SIG-M5 (cell line): ENCODE measurements around the gene SRGAP1.

ENCODE experiments used
- DNase-seq: peaks from one replicate; lab custom pipeline; 2025; lab: John Stamatoyannopoulos, UW

SRGAP1 gene

DNA sequence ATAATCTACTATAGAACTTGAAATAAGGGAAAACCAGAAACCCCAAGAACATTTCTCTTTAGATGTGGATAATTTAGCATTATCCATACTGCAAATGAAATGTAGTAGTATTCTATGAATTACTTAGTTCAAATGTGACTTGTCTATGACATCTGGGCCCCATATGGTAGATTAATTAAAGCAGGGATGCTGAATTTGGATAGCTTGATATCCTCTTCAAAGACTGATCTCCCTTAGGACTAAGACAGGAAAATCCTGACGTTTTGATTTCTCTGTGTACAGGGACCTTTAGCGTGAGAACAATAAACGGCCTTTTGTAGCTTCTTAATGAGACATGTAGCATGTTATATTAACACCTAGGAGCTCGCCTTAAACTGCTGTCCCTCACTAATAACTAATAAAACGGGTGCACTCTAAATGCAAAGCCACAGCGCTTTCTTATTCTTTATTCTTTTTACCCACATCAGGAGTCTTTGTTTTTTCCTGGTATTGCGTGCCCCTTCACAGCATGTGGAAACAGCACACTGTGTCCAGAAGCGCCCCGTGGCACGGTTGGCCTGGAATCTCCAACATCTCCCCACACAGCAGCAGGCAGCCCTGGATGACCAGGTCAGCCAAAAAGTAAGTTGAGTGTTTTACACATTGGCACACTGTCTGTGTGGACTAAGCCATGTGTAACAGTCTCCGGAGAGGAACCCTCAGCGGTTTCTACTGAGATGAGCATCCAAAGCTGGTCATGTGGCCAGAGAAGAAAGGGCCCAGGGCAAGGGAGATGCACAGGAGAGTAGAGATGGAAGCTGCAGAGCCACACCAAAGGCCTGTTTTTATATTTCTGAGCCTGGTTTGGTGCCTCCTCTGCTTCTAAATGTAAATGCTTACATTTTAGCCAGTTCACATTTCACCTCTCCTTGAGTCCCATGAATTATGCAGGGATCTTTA lies 93.1 kb downstream of the SRGAP1 start:
- no peak for DNase-seq

DNA sequence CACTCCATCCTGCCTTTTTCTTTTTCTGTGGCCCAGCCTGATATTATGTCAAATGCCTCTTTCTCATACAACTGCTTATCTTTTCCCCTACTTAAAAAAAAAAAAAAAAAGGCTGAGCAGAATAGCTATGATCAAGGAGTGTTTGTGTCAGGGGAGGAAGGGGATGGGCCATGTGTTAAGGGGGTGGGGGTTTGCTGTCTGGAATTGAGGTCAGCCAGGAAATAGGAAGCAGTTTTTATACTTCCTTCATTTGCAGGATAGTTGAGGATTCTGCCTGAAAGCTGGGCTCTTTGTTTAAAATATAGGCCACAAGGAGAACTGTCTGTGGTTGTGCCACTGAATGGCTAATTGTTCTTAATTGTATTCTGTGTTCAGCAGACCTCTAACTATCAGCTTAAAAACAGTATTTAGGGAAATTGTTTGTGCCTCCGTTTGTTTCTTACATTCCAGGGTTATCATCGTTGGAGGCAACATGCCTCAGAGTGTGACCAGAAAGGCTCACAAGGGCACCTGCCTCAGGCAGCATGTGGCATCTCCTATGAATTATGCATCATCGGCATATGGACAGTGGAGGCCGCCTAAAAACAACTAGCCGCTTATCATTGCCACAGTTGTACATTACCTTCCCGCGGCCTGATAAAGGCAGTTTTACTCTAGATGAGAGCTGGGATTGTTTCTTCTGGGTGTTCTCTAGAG lies 96.0 kb downstream of the SRGAP1 start:
- DNase-seq, result no peak

DNA sequence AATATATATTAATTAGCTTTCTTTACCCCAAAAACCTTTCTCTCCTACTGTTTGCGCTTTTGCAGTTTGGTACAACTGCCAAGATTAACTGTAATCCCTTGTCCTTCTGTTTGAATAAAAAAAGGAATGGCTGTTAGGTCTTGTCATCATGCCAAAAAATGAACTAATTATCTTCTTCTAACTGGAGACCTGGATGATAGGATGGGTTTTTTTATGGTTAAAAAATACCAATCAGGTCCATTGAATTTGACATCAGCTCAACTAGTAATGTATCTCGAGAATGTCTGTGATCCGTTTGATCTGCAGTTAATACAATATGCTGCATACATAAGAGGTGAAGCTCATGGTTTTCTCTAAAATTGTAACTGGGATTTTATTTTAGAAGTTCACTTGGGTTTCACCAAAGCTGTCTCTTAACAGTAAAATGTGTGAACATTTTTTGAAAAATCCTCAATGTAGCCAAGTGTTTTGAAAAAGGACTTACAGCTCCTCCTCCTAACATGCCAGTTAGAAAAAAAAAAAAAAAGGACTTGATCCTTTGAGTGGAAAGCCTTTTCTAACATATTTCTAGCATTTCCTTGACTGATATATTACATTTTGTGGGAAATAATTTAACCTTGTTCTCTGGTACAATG lies 96.8 kb downstream of the SRGAP1 start:
- no peak for DNase-seq

DNA sequence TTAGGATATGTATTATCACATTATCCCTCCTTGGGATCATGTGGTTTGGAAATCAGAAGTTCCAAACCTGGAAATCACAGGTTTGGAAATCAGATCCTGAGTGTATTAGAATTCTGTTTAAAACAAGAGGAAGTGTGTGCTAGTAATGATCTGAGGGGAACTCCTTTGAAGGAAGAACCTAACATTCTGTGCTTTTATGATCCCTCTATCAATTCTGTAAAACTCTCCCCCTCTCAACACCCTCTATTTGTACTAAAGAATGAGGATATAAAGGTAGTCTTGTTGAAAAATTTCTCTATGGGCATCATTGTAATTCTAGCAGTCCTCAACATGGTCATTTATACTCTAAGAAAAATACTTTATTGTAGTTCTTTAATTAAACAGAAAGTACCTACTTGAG lies 97.4 kb downstream of the SRGAP1 start:
- DNase-seq, result no peak

DNA sequence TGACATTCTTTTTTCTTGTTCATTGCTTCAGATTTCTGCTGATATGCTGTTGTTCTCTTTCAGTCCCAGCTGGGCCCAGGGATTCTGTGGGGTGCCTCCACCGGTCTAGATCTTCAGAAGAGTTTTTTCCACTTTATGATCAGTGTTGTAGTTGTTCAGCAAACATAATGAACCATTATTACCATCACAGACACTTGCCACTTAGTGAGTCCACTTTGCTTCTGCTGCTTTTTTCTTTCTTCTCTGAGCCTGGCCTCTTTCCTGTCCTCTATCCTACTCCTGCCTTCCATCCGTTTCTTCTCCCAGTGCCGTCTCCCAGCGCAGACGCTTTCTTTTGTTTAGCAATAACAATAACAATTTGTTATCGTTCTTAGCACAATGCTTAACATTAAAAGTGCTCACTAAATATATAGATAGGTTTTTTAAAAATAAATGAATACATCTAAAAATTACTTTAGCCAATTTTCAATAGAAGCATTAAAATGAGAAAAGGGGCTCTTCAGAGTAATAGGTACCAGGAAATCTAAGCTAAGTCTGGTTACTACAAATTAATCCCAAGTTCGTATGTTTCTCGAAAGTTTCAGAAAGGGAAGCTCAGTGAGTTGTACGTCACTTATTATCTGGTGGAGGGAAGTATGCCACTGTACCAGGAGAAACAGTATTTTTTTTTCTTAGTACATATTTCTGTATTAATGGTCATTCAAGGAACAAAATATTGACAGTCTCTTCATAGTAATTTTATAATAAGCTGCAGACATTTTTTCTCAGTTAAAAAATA lies 98.2 kb downstream of the SRGAP1 start:
- DNase-seq, result no peak

DNA sequence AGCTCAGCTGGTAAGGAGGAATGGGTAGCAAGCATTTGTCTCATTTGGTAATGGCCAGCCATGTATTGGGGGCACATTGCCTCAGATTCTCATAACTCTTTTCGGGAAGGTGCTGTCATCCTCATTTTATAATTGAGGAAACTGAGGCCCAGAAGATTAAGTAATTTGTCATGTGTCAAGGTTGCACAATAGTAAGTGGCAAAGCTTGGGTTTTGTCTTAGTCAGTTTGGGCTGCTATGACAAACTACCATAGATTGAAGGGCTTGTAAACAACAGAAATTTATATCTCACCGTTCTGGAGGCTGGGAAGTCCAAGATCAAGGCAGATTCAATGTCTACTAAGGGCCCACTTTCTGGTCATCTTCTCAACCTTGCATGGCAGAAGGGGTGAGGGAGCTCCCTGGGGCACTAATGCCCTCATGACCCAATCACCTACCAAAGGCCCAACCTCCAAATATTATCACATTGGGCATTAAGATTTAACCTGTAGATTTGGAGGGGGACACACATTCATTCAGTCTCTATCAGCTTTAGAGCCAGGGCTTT lies 99.6 kb downstream of the SRGAP1 start:
- DNase-seq, result no peak

DNA sequence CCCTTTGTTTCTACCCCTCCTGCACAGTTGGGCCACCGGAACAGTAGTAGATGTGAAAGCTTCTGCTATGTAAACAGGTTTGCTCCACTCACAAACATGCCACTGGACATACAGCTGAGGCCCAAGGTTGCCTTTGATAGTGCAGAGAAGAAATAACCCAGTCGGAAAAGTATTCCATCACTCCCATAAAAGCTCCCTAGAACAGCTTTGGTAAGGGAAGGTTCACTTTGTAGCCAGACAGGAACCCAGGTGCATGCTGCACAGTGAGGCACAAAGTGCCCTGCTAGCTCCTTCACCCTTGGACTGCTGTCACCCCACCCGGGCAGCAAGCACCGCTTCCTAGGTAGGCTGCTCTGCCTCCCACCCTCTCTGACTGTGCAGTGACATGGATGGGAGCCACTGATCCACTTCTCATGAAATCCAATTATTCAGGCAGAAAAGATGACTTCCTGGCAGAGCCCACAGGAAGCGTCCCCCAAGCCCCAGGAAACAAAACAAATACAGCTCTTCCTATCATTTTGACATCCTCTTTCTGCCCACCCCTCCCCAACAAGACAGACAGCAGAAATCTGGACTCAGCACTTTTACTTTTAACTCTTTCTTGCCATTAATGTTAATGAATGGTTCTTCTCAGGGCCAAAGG lies 100.2 kb downstream of the SRGAP1 start:
- DNase-seq, result no peak

DNA sequence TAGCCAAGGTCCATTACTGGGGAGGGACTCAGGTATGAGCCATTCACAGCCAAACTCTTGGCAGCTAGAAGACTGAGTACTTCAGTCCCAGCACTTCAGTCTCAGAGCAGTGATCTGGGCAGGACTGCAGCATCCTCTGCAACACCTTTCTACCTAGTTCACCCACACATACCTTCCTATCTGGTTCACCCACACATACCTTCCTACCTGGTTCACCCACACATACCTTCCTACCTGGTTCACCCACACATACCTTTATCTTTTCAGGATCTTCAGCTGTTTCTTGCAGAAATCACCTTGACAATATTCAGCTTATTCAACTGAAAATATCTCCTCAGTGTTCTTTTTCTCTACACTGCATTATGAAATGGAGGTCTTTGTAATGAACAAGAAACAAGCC lies 101.3 kb downstream of the SRGAP1 start:
- no peak for DNase-seq

DNA sequence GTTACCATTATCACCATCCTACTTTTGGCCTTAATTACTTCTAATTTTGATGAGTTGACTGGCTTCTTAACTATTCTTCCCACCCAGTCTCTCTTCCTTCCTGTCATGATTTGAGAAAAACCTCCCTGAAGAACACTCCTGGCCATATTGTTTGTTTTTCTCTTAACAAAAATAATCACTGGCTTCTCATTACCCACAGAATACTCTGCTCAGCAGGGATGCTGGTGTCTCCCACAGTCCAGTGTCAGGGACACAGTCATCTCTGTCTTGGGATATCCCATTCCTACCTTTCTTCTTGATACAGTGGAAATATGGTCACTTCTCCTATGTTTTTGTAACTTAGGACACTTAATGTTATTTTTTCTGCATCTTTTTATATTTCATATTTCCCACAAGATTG lies 103.7 kb downstream of the SRGAP1 start:
- DNase-seq, result no peak

DNA sequence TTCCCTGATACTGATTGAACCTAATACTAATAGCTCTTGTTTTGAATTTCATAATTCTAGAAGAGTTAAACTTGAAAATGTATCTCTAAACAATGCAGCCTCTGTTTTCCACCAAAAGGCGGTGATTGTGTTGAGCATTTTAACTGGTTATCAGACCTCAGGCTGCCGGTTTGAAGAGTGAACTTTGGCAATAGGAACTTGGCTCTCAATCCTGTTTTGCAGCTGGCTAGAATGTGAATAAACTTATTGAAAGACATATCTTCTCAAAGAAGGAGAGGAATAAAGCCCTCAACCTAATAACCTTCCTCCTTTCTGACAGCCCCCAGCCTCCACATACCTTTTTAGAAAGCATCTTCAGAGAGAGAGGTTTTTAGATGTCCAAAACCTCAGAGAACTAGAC lies 105.4 kb downstream of the SRGAP1 start:
- no peak for DNase-seq

DNA sequence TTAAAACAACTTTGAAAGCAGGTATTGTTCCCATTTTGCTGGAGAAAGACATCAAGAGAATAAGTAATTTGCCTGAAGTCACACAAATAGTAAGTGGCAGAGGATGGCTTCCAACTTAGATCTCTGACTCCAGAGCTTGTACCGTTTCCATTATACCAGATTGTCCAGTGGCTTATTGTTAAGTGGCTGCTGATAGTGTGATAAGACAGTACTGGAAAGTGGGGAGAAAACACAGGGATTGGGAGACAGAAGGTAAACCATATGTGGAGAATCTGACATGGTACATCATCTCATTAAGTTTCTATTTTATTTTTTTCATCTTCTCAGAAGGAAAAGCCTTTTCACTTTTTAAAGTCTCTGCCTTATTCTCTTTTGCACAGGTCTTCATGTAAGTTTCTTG lies 108.5 kb downstream of the SRGAP1 start:
- no peak for DNase-seq

DNA sequence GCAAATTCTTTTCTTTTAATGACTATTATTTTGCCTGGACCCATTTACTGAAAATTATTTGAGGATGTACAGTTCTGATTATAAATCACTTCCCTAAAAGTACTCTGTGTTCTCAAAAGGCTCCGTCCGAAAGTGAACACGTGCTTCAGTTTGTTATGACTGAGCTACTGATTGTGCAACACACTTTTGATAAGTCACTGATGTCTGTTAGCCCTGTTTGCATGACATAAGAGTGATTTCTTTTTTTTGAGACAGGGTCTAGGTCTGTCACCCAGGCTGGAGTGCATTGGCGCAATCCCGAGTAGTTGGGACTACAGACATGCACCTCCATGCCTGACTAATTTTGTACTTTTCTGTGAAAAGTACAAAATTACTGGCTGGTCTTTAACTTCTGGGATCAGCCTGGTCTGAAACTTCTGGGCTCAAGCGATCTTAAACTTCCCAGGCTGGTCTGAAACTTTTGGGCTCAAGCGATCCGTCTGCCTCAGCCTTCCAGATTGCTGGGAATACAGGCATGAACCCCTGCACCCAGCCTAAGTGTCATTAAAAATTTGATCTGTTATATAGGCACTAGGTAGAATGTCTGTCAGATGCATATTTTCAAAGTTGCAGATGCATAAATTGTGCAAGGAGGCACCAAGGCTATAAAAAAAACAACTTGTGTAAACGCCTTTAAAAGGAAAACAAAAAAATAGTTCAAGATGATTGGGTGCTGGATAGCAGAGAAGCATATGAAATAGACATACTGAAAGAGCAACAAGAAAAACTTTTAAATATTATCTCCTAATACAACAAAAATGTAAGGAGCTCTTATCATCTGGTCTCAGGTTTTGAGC lies 111.5 kb downstream of the SRGAP1 start:
- DNase-seq, result peak; percentile 67

DNA sequence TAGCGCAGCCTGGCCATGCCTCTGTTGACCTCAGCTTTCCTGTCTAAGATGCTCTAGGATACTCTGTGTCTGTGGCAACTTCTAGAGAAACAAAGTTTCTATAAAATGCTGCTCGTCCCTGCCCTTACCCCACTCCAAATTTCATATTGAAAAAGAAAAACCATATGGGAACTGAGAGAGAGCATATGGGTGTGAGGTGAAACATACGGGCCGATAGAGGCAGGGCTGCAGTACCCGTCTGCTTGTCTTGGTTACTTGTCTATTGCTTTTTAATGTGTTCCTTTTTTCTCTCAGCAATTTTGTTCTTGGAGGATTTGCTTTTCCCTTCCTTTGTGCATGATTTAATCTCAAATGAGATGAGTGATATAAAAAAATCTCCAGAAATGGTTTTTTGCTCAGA lies 113.0 kb downstream of the SRGAP1 start:
- DNase-seq, result no peak

DNA sequence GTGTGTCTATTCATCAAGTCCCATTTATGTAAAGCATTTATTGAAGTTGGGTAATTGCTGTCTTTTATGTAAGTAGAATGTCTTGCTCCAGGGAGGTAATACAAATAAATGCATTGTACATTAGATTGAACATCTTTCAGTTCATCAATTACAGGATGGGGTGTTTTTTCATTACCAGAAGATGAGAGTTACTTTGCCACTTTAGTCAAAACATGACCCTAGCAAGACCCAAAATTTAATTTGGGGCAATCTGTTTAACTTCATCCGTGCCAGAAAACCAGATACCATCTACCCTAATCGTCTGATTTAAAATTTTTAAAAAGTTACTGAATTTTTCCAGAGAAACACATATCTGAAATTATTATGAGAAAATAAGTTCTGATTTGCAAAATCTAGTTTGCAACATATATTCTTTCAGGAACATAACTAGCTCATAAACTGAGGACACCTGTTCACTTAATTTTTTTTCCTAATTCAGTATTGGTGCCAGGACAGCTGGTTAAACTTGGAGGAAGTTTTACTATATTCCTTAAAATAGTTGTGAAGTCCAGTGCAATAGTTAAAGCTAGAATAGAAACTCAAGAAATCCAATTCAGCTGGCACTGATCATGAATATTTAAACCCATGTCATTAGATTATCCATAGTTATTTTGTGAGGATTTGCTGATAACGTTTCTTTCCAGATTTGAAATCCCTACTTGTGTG lies 114.5 kb downstream of the SRGAP1 start:
- DNase-seq, result no peak

DNA sequence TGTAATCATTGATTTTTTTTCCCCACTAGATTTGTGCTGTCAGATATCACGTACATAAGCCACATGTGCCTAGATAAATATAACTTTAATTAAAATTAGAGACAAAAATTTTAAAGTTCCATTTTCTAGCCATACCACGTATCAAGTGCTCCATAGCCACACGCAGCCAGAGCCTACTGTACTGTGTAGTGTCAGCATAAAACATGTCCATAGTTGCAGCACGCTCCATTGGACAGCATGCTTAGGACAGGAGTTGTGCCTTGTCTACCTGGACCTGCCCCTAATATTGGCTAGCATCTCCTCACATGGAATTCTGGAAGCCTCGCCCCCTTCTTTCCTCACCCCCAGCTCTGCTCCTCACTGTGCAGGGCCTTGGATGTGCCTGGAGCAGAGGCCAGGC lies 116.5 kb downstream of the SRGAP1 start:
- no peak for DNase-seq

DNA sequence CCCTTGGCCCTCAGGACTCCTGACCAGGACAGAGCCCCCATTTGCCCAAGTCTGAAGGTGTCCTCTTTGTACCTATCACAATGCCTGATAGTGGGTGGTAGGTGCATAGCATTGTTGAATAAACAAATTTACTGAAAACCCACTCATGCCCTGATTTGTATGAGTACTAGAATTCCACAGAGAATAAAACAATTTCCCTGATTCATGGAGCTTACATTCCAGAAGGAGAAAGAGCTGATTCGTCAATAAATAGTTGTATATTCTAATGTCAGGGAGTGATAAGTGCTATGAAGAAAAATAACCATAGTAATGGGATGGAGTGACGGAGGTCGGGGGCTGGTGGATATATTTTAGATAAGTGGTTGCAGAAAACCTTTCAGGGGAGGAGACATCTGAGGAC lies 117.0 kb downstream of the SRGAP1 start:
- DNase-seq, result no peak

DNA sequence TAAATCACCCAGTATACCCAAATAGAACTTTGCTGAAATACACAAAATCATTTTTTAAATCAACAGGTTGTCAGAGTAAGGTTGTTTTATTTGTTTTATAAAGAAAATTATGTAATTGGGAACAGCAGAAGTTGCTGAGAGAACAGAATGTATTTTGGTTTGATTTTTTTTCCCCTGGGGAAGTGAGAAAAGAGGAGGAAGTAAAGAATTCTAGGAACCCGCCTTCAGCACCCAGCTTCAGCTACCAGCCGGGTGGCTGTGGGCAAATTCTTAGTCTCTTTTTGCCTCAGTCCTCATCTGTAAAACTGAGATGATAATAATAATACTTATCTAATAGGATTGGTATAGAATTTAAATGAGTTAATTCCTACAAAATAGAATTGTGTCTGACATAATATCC lies 119.4 kb downstream of the SRGAP1 start:
- DNase-seq, result no peak

DNA sequence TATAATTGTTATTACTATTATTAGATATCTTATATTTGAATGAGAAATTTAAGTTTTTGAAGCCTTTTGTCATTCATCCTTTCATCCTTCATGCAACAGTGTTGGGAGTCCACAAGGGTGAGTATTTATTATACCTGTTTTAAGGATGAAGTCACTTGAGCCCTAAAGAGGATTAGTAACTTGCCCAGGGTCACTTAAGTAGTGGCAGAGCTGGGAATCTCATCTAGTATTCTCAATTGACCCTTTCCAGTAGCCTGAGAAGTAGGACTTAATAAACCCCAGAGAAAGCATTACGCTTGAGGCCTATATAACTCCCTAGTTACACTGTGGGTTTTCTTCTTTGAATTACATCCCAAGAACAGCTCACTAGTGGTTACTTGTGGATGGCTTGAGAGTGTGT lies 119.8 kb downstream of the SRGAP1 start:
- no peak for DNase-seq

DNA sequence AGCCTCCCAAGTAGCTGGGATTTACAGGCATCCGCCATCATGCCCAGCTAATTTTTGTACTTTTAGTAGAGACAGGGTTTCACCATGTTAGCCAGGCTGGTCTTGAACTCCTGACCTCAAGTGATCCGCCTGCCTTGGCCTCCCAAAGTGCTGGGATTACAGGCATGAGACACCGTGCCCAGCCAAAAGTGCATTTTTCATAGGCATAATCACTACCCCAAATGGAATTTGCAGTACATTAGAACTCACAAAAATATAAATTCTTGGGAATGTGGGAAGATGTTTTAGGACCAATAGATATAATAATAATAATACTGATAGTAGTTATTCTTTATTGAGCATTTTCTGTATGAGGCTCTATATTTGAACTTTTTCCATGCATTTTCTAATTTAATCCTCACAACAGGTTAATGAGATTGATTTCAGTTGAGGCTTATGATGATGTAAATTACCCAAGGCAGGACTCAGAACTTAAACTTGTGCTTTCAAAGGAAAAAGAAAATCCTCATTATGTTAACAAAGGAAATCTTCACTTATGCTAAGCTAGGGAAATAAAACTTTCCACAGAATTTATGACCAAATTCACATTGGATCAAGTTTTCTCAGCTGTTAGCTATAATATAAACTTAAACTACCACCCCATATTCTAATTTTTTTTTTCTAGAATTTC lies 121.6 kb downstream of the SRGAP1 start:
- DNase-seq, result no peak
